MM.1S (cell line): ENCODE results near the gene CLEC19A.

Experiments used
- CTCF ChIP-seq: fragments of 300-600 bp; sonication (generic); IDR thresholded peaks from 2 replicates; pipeline ENCODE4 v1.5.1; 2016; ENCODE audit warnings: antibody characterized with exemption, low read length, mixed read lengths
- EZH2 ChIP-seq: fragments of 300-600 bp; sonication (generic); optimal IDR thresholded peaks from 2 replicates; pipeline ENCODE3; 2017; ENCODE audit warnings: low read depth, mild to moderate bottlenecking, antibody characterized with exemption, low read length, mixed read lengths

- TF ChIP-seq CTCF (no peak), EZH2 (no peak)
These were observed 22.9 kb downstream of the CLEC19A start for GRCh38 chr16:19308392-19308791.
